22Rv1 (cell line): Measurements from ENCODE around the gene APBA2.

Experiments
- ZFX ChIP-seq: fragments of 450-650 bp; IDR thresholded peaks from 2 replicates; pipeline ENCODE4 v1.6.1; 2017; ENCODE audit warnings: antibody characterized with exemption, borderline replicate concordance
- TF ChIP-seq, protein P1 (sequence below): fragments of 450-650 bp; IDR thresholded peaks from 2 replicates; pipeline ENCODE4 v1.5.1; 2017; ENCODE audit warnings: mild to moderate bottlenecking

DNA sequence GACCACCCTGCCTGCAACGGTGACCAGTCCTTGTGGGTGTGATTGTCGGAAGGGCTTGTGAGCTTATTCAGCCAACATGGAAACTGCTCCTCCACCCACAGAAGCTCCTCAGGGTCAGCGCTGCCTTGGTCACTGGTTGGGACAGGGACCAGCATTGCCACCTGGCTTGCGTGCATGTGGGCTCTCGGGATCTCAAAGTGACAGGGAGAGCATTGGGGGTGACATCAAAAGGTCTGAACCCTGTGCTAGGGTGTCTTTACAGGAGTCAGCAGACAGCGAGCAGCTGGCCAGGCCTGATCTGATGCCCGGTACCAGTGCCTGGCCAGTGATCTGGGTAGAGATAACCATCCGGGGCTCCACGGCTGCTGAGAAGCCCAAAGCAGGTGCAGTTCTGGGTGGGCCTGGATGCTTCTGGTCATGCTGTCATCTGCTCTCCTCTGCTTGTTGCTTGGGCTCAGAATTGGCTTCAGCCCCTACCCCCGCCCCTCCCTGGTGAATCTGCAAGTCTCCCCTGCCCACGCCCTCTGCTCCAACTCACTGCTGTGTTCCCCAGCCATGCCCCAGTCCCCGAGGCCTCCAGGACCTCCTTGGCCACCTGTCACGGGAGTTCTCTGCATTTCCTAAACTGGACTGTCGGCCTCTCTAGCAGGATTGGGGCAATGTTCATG lies 249.0 kb downstream of the APBA2 start:
- TF ChIP-seq, protein P1, sequence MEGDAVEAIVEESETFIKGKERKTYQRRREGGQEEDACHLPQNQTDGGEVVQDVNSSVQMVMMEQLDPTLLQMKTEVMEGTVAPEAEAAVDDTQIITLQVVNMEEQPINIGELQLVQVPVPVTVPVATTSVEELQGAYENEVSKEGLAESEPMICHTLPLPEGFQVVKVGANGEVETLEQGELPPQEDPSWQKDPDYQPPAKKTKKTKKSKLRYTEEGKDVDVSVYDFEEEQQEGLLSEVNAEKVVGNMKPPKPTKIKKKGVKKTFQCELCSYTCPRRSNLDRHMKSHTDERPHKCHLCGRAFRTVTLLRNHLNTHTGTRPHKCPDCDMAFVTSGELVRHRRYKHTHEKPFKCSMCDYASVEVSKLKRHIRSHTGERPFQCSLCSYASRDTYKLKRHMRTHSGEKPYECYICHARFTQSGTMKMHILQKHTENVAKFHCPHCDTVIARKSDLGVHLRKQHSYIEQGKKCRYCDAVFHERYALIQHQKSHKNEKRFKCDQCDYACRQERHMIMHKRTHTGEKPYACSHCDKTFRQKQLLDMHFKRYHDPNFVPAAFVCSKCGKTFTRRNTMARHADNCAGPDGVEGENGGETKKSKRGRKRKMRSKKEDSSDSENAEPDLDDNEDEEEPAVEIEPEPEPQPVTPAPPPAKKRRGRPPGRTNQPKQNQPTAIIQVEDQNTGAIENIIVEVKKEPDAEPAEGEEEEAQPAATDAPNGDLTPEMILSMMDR, result no peak
- no peak for TF ChIP-seq ZFX
